ENCODE data around the gene PHLDB2.
A peak's percentile ranks its signal among the peaks of the same experiment; 100 is the strongest.
"Not testable (repeated sequence)": the region's sequence is repeated elsewhere in the genome, so short reads cannot be mapped to it uniquely, and the experiment has no call there.

PHLDB2 gene

DNA sequence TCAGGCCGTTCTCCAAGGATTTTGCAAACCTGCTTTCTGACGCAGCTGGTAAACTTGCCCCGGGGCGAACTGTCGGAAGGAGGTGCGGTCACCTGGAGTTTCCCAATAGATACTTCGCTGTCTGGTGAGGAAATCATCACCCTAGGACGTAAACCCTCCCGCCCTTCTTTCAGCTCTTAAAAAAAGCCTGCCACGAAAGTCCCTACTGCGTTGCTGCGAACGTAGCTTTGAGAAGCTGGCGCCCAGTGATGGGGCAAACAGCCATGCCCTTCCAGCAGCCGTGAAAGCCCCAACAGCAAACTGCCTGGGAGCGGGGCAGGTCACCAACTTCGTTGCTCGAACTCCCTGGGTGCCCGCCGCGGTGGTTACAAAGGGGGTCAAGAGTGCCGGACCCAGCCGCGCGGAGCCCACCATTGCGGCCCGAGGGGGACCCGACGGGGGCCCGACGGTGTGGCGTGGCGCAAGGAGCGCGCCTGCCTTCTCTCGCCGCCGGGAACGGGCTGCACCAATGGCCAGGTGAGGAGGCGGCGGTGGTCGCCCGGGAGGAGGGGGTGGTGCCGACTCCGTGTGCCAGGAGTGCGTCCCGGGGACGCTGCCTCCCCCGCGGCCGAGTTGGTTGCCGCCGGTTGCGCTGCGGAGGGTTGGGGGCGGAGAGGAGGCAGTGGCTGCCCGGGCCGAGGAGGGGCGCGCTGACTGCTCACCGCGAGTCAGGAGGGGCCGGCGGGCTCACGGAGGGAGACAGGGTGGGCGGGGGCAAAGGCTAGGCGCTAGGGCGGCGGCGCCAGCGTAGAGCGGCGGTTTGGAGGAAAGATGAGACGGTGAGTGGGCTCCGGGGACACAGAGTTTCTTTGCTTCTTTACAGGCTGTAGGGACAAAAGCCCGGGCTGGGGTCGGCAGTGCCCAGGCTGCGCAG is at the start of gene PHLDB2:
PHLDB2 (plus strand) TSS at position 205 of the 913 bp plus-strand sequence. CDS start 24,813 bp downstream, outside the sequence.
- FAIRE-seq, result no peak

DNA sequence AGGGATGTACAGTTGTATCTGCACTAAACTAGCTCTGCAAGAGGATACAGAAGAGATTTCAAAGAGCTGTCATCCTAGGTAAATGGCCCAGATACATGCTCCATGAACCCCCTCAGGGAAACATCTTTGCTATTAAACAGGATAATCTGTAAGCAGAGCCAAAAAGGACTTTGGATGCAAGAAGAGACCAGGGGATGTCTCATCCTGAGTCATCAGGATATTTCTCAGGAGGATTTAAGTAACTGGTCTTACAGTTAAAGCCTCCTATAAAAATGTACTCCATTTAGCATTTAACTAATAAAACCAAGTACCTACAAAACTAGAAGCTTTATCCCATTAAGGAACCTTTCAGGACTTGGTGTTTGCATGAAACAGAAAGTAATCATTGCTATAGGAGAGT is 48.2 kb upstream of the PHLDB2 start:
- peak; percentile 66 for DNase-seq (ENCODE audit: low spot score)
- peak; percentile 97 for FAIRE-seq

More for the DNA sequence above, at the start of gene PHLDB2:
- peak; percentile 61 for DNase-seq (ENCODE audit: low spot score)

DNA sequence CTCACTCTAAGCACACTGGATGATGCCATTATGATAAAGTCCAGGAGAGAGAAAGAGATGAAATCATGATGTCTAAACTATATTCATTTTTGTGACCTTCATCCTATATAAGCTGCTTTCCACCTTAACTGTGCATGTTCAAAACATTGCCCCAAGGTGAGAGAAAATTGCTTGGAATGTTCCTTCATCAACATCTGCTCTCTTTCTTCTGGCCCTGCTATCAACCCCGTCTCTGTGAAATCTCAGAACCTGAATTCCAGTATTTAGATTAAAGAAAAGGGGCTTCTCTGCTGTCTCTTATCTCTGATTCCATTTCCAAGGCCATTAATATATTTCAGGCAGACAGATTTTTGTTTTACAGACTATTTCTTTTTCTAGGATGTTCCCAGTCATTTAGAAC is 47.3 kb upstream of the PHLDB2 start:
- FAIRE-seq (no peak), DNase-seq (ENCODE audit: low spot score) (no peak)

DNA sequence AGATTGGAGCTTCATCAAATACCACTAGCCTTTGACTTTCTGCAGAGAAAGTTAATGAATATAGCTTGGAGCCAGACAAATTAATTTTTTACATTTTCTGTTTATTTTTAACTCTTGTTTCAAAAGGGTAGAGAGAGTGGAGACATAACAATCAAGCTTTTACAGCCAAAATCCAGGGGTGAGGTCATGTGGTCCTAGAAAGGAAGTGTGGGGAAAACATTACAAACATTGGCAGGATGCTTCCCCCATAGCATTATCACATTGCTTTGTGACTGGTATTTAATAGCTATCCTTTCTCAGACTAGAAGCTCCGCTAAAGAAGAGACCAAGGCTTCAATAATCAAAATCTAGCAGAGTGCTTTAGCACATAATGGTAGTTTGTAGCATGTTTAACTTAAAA is 46.4 kb upstream of the PHLDB2 start:
- peak; percentile 93 for FAIRE-seq
- DNase-seq (ENCODE audit: low spot score), result peak; percentile 38

DNA sequence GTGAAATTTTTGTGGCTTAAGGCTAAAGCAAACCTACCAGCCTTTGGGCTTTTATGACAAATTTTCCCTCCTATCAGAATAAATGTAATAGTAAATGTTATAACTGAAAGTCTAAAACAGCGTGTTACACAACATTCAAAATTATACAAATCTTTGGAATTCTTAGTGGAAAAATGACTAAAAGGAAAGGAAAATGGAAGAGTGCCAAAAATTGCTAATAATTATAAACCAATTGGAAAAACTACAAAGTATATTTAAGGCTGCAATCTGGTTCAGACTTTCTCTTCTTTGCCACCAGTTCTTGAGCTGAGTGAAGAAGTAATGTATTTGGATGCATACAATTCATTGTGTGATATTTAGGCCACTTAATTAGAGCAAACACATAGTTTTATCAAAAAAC is 45.6 kb upstream of the PHLDB2 start:
- FAIRE-seq (no peak), DNase-seq (ENCODE audit: low spot score) (no peak)

DNA sequence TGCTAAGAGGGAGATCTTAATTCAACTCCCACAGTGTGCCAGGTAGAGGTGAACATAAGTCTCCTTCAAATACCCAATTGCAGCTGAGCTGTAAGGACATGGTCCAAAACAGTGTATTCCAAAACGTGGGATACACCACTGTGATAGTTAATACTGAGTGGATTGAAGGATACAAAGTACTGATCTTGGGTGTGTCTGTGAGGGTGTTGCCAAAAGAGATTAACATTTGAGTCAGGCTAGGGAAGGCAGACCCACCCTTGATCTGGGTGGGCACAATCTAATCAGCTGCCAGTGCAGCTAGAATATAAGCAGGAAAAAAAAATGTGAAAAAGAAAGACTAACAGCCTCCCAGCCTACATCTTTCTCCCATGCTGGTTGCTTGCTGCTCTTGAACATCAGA is 45.1 kb upstream of the PHLDB2 start:
- no peak for DNase-seq (ENCODE audit: low spot score)
- no peak for FAIRE-seq

DNA sequence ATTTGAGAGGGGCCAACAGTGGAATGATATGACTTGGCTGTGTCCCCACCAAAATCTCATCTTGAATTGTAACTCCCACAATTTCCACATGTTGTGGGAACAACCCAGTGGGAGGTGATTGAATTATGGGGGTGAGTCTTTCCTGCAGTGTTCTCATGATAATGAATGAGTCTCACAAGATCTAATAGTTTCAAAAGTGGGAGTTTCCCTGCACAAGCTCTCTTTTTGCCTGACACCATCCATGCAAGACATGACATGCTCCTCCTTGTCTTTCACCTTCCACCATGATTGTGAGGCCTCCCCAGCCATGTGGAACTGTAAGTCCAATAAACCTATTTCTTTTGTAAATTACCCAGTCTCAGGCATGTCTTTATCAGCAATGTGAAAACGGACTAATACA is 42.3 kb upstream of the PHLDB2 start:
- not testable (repeated sequence) for FAIRE-seq; DNase-seq (ENCODE audit: low spot score)

DNA sequence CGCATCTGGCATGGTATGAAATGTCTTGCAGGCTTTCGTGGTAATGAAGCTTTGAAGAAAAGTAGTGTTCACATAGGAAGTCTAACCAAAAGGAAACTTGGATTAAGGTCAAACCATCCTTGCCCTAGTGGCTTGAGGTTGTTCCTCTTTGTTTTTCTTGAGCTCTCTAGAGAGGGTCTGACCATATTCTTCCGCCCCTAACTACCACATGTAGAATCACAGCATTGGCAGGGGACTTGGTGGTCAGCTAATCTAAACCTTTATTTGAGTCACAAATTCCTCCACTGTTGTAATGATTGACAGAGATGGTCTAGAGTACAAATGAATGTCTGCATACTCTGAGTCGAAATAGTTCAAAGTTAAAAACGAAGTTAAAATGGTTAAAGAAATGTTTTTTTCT is 39.1 kb upstream of the PHLDB2 start:
- FAIRE-seq (peak; percentile 79), DNase-seq (ENCODE audit: low spot score) (peak; percentile 54)

DNA sequence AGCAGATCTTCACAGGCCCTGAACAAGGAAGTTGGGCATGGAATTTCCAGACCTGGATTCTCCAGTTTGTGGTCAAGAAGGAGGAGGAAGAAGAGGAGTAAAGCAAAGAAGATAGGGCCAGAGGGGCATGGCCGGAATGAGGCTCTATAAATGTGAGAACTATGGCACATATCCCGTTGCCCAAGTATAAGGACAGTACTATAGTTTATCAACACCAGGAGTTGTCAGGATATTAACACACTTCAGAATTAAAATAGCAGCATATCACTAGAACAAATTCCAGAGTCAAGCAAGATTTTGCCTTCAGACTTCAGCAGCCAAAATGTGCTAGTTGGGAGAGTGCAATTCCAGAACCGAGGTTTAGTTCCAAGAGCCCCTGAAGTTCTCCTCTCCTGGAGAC is 38.4 kb upstream of the PHLDB2 start:
- FAIRE-seq (no peak), DNase-seq (ENCODE audit: low spot score) (no peak)

DNA sequence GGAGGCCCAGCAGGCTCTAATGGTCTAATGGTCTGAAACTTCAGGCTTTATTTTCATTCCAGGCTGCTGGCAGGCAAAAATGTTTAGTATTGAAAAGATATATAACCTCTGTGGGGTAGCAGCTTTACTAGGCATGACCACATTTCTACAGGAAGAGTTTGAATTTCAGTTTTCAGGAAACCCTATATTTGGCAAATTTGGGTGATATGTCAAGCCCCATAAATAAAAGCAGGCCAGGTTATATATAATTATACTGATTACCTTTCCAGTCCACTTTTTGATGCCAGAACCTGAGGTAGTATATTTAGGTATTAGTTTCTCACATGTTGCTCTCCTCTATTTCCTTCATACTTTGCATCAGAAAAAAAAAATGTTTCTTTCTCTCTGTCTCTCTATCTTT is 37.2 kb upstream of the PHLDB2 start:
- FAIRE-seq (no peak), DNase-seq (ENCODE audit: low spot score) (no peak)

DNA sequence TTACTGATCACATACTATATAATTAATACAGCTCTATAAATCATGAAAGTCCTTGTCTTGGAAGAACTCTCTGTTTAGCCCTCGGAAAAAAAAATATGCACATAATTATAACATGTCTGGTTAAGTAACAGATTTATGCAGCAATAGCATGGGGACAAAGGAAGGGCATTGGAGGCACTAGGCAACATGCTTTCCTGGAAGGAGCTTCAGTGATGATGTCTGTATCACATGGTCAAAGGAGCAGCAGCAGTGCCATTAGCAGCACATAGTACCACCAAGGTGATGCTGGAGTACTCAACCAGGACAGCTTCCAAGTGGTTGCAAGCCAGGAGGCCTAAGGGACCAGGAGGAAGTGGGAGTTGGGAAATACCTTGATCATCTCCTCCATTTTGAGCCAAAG is 36.3 kb upstream of the PHLDB2 start:
- no peak for DNase-seq (ENCODE audit: low spot score)
- no peak for FAIRE-seq

DNA sequence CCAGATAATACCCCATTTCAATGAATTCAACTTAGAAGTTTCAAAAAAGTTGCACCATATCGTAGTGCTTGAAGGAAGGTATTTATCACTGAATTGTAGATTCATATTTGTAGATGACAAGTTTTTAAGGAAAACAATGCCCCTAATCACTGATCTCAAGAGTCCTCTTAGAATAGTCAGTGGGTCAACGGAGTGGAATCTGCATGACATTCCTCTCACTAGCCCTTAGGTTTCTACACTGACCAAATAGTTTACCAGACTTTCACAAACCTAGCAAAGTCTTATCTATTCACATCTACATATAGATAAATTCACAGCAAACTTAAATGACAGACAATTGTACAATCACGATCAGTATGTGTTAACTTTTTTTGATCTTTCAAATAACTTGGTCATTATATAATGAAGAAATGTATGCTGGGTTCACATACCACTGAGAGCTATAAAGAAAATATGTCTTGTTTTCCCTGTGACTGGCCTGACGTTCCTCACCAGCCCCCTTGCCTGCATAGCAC is 35.7 kb upstream of the PHLDB2 start:
- DNase-seq (ENCODE audit: low spot score), result no peak
- no peak for FAIRE-seq

DNA sequence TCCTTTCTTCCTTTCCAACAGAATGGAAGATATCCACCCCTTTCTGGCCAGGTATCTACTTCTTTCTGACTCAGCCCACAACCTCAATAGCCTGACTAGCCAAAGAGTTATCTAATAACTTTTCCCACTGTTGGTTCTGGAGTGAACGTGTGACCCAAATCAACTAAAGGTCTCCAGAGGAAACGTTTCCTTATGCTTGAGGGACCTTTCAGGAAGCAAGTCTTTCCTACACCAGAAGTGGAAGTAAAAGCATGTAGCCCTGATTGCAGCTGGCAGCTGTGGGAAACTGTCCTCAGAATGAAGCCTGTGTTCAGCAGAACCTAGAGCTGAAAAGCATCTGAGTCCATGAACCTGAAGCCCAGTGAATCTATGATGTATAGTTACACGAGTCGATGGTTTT is 34.7 kb upstream of the PHLDB2 start:
- FAIRE-seq (peak; percentile 58), DNase-seq (ENCODE audit: low spot score) (no peak)

DNA sequence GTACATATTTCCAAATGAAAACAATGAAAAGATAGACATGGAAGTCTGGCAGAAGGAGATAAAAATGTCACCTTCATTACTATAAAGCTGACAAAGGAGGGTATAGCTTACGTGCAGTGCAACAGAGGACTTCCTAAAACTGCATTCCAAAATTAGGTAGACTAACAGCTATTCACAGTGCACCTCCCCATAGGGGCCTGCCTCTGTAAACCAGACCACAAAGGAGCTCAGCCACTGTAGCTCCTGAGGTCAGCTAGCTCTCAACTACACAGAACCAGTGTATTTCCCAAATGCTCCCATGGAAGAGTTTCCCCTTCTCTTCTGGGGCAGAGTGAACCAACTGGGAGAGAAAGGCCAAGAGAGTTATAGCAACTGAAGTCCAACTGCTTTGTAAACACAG is 31.2 kb upstream of the PHLDB2 start:
- no peak for DNase-seq (ENCODE audit: low spot score)
- no peak for FAIRE-seq

DNA sequence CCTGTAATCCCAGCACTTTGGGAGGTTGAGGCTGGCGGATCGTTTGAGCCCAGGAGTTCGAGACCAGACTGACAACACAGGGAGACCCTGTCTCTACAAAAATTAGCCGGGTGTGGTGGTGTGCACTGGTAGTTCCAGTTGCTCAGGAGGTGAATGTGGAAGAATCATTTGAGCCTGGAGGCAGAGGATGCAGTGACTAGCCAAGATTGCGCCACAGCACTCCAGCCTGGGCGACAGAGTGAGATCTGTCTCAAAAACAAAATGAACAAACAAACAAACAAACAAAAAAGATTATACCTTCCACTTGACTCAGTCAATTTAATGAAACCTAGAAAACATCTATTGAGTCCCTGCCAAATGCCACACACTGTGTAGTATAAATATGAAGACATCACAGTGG is 30.5 kb upstream of the PHLDB2 start:
- FAIRE-seq (no peak), DNase-seq (ENCODE audit: low spot score) (no peak)

DNA sequence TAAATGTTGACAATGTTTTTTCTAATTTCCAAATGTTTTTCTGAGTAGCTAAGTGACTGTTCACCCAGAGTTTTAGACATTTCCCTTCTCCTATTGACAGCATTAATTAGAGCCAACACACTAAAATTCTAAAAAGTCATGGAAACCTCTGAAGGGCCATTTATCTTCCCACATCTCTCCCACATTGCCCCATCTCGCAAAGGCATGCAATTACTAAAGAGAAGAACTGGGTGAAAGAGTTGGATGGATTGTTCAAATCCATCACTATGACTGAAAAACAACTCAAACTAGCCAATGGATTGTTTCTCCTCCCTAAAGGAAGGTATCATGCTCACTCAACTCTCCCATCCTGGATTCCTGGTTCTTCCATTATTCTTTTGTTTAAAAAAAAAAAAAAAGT is 30.0 kb upstream of the PHLDB2 start:
- DNase-seq (ENCODE audit: low spot score) (no peak), FAIRE-seq (no peak)

DNA sequence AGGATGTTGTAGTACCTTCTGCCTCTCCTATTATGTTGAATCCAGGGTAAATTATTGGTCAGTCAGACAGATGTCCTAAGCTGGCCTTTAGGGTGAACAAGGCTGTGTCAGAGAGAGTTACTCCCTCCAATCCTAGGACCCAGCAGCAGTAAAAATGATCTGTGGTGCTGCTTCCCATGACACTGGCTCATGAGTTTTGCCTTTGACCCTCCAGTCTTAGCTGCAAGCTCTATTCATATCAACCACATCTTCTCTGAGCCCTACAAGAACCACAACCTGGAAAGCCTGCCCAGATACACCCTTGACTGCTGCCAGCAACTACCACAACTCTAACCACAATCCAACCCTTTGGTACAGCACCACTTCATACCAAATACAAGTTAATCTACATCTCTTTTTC is 27.2 kb upstream of the PHLDB2 start:
- peak; percentile 66 for DNase-seq (ENCODE audit: low spot score)
- FAIRE-seq, result peak; percentile 92

DNA sequence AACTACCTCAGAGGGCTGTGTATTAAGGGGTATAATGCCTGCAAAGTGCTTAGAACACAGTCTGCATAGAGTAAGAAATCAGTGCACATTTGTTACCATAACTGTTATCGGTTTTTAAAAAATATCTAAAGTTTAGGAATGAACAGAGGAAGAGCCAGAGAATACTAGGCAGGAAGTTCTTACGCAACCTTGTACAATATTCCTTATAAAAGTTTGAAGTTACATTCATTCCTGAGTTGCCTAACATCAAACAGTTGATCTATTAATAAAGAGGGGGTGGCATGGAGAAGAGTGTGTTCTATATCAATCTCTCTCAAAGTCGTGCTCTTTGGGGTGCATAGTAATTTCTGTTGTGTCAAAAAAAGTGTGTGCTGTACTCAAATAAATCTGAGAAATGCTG is 22.0 kb upstream of the PHLDB2 start:
- DNase-seq (ENCODE audit: low spot score), result no peak
- no peak for FAIRE-seq

DNA sequence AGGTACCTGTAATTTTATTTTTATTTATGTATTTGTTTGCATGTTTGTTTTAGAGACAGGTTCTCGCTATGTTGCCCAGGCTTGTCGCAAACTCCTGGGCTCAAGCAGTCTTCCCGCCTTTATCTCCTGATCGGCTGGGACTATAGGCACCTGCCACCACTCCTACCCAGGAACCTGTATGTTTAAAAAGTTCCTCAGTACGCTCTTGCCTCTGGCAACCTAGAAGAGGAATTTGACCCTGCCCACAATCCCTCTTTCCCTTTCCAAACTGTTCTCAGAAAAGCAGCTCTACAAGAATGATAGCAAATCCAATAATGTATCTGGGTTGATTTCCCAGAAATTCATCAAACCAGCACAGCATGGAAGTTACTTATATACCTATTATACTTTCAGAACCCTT is 20.9 kb upstream of the PHLDB2 start:
- no peak for FAIRE-seq

DNA sequence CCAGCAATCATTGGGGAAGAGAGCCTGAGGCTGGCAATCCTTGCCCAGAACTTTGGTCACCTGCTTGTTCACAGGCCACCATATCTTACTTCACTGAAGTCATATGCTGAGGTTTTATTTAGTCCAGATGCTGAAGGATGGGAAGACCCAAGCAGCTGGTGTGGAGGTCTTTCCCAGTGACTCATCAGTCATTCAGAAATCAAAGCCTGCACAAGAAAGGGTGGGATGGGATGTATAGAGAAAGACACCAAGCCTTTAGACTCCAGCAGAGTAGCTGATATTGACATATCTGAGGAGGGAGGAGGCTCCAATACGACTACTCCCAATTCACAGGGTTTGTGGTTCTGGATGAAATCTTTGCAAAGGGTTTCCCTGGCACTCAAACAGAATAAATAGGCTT is 13.0 kb upstream of the PHLDB2 start:
- DNase-seq (ENCODE audit: low spot score) (no peak), FAIRE-seq (no peak)

More for the DNA sequence above, 20.9 kb upstream of the PHLDB2 start:
- no peak for DNase-seq (ENCODE audit: low spot score)

DNA sequence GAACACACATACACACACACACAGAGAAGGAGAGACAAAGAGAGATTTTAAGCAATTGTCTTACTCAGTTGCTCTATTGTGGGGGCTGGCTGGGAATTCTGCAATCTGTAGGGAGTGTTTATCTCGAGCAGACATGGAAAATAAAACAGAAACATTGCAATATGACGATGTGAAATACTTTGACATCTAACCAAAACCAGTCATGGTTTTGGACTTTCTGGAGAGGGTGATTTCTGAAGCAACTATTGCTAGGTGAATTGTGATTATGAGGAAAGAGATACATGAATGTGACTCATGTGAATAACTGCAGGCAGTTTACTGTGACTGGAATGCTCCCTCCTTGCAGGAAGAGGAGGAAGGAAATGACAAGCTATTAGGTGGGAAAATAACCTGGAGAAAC is 12.3 kb upstream of the PHLDB2 start:
- DNase-seq (ENCODE audit: low spot score) (peak; percentile 83), FAIRE-seq (peak; percentile 84)

DNA sequence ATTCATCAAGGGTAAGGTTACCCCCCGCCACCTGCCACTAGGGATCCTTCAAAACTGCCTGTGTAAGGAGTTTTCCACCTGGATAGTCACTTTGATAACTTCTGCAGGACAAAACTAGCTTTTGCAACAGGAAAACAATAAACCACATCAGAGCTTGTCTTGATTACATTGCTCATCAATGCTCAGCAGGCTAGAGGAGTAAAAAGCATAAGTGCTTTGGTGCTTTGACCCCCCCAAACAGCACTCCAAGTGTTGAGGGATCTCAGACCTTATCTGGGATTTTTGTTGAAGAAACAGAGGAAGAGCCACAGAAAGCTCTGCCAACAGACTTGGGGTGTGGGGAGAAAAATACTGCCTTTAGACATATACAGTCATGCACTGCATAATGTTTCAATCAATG is 10.8 kb upstream of the PHLDB2 start:
- DNase-seq (ENCODE audit: low spot score) (no peak), FAIRE-seq (no peak)

DNA sequence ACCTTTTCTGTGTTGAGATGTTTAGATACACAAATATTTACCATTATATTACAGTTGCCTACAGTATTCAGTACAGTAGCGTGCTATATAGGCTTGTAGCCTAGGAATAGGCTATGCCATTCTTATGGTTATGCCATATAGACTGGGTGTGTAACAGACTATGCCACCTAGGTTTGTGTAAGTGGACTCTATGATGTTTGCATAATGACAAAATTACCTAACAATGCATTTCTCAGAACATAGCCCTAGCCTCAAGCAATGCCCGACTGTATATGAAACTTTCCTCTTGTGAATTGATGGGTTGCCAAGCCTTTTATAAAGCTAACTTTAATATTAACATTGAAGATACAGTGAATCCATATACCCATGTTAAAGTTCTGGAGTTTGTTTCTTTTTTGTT is 10.3 kb upstream of the PHLDB2 start:
- no peak for FAIRE-seq
- no peak for DNase-seq (ENCODE audit: low spot score)

Data from RCC 7860 (cell line).